ENCODE results near the gene TNNC1.

TNNC1 gene

GRCh38 chr3:52401551-52401950 lies 52.3 kb downstream of the TNNC1 start:
- no peak for DNase-seq (ENCODE audit: low spot score)
